Fibroblast of villous mesenchyme (primary cell): ENCODE results near the gene TBC1D9B. TPM values are rescaled to one million over a fixed set of nuclear protein-coding genes. Genes with fewer than 3 reads are reported as not detected.

Experiments used
- DNase-seq: peaks from one replicate; pipeline ENCODE4 v3.0.0-alpha.2; 2010; ENCODE audit warnings: low read depth
- H3K4me3 ChIP-seq: 2 replicates; pipeline ENCODE4 v1.5.1; 2011; ENCODE audit warnings: low read depth, mild to moderate bottlenecking, low read length
- total RNA-seq: library from RNA; depleted of rRNA; stranded (reverse); fragments of >200 nt; gene quantifications from 2 replicates; pipeline ENCODE4 v1.2.3, GENCODE V29; 2012
- TF ChIP-seq, protein P1 (sequence below): IDR thresholded peaks from 2 replicates; pipeline ENCODE4 v1.5.1; 2012; ENCODE audit warnings: low read depth, mild to moderate bottlenecking, low read length; ENCODE audit not compliant: insufficient read depth

TBC1D9B gene
- total RNA-seq, 1 donor, result 70.0 TPM

DNA sequence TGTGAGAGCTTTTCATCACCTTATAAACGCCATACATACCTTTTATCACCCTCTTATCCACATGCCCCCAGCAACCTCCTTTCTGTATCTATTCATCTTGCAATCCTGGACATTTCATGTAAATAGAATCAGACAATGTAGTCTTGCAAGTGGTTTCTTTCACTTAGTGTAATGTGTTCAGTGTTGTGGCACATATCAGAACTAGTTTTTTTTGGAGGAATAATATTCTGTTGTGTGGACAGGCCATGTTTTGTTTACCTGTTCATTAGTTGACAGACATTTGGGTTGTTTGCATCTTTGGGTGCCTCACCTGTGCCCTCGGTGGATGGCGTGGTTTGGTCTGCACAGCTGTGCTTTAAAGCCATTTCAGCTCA lies 85.7 kb downstream of the TBC1D9B start:
- TF ChIP-seq, protein P1, sequence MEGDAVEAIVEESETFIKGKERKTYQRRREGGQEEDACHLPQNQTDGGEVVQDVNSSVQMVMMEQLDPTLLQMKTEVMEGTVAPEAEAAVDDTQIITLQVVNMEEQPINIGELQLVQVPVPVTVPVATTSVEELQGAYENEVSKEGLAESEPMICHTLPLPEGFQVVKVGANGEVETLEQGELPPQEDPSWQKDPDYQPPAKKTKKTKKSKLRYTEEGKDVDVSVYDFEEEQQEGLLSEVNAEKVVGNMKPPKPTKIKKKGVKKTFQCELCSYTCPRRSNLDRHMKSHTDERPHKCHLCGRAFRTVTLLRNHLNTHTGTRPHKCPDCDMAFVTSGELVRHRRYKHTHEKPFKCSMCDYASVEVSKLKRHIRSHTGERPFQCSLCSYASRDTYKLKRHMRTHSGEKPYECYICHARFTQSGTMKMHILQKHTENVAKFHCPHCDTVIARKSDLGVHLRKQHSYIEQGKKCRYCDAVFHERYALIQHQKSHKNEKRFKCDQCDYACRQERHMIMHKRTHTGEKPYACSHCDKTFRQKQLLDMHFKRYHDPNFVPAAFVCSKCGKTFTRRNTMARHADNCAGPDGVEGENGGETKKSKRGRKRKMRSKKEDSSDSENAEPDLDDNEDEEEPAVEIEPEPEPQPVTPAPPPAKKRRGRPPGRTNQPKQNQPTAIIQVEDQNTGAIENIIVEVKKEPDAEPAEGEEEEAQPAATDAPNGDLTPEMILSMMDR, result no peak
- peak overlapping the region; percentile 91 for H3K4me3 ChIP-seq
- no peak for DNase-seq

DNA sequence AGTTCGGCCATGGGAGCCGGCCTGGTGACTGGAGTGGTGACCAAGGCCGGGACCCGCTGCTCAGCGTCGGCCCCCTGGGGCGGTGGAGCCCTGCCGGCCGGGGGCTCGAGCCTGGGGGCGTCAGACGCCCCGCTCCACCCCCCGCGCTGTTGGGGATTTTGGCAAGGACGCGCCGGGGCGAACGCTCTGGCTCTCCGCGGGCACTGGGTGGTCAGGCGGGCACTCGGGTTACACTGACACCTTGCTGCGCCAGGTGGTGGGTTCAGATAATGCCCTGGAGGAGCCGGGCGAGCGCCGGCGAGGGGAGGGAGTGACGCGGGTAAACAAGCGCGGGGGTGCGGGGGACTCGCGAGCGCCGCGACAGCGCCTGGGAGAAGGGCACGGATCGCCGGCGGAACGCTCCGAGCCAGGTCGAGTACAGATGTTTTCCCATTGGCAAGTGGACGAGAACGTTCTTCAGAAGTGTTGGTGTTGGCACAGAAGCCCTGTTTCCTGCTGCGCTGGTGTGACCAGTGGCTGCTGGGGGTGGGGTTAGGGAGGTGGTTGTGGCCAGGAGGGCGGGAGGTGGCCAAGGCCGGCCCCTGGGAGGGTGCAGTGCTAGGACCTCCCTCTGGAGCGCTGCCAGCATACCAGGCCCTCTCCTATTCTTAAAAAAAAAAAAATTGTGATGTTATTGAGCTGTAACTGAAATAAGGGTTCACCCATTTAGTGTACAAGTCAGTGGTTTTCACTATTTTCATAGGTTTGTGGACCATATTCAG lies 86.2 kb downstream of the TBC1D9B start:
- TF ChIP-seq, protein P1, result no peak
- peak overlapping the region; percentile 91 for H3K4me3 ChIP-seq
- DNase-seq, result peak; percentile 93

DNA sequence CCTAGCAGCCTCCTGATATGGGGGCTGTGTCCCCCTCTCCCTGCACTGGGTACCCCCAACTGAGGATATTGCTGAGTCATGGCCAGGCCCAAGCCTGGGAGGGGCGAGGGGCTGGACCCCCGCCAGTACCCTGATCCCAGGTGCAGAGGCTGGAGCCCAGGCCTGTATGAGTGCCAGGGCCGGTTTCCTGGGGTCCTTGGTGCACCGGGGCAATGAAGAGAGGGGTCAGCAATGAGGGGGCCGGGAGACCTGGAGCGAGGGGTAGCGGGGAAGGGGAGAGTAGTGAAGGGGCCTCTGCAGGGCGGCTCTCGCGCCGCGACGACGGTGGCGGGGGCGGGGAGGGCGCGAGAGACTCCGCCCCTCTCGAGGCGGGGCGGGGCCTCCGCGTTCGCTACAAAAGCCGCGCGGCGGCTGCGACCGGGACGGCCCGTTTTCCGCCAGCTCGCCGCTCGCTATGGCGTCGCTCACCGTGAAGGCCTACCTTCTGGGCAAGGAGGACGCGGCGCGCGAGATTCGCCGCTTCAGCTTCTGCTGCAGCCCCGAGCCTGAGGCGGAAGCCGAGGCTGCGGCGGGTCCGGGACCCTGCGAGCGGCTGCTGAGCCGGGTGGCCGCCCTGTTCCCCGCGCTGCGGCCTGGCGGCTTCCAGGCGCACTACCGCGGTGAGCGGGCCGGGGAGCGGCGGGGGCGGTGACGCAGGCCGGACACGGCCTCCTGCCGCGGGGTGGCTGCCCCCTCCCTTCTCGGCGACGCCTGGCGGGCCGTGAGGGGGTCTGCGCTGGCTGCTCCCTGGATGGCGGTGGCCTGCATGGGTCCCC lies 87.0 kb downstream of the TBC1D9B start, which contains the start of gene SQSTM1:
SQSTM1 (plus strand) TSS at position 423 of the 815 bp plus-strand sequence; CDS start at position 455, 32 bp downstream.
- TF ChIP-seq, protein P1, result no peak
- peak within 1 kb of the TSS; percentile 91 for H3K4me3 ChIP-seq
- peak; percentile 82 for DNase-seq

DNA sequence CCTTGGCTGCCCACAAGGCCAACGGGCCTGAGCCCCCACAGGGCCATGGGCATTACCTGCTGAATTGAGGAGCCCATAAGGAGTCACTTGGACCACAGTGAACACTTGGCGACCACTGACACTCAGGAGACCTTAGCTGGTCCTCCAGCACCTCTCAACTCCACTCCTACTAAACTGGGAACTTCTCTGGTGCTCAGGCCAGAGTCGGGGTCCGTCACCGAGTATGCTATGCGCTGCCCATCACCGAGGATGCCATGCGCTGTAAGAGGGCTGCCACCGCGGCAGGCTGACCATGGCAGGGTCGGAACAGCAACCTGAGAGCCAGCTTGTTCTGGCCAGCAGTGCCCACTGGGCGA lies 87.6 kb downstream of the TBC1D9B start:
- TF ChIP-seq, protein P1, result no peak
- peak overlapping the region; percentile 91 for H3K4me3 ChIP-seq
- DNase-seq, result no peak

DNA sequence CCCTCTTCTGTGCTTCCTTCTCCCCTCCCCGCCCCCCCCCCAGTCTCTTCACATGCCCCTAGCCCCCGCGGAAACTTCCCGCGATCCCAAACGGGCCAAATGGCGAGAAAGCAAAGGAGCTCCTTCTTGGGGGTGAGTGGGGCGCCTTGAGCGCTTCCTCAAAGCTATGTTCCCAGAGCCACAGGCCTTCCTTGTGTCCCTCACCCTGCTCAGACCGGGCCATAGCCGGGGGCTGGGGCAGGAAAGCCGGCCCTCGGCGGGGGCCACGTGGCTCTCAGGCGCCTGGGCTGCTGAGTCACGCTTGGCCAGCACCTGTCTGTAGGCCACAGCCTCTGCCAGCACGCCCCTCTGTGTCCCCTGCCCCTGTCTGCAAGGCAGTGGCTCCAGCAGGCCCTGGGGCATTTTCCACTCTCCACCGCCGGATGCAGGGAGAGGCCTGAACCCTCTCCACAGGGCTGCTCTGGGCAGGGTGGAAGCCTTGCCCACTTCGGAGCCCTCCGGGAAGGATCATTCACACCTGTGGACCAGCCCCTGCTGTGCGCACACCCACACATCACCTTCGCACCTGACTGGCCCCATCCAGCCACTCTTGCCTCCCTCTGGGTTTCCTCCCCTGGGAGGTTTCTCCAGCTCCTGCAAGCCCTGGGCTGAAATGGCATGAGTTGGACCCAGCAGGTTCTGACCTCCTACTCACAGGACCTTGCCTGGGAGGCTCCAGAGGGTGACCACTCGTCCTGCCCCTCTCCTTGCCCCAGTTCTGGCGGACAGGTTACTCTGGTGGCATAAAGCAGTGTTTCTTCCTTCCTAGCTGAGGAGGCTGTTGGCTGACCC lies 88.2 kb downstream of the TBC1D9B start:
- H3K4me3 ChIP-seq, result no peak overlapping the region
- DNase-seq, result peak; percentile 83
- TF ChIP-seq, protein P1, result no peak

DNA sequence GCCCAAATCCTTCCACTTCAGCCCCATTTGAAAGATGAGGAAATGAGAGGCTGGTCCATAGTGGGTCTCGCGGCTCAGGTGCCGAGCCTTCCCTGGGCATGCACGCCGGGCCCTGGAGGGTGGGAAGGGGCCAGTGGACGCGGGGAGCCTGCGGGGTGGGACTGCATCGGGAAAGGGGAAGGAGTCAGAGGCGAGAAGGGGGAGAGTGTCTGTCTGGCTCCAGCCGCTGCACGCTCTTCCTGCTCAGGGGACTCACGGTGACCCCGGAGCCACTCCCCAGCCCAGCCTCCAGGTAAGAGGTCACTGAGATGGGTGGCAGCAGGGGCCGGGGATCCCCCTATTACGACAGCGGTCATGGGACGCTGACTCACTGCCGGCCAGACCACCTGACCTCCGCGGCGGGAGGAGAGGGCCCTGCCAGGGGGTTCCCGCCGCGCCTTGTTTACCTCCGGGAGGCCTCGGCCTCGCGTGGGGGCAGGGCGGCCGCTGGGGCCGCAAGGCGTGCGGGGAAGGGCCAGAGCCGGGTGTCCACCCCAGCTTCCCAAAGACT lies 88.9 kb downstream of the TBC1D9B start:
- TF ChIP-seq, protein P1, result no peak
- H3K4me3 ChIP-seq, result peak overlapping the region; percentile 24
- DNase-seq, result peak; percentile 98
